GM18499 (cell line): ENCODE results near the gene RETREG1.
"Not testable (repeated sequence)": the region's sequence is repeated elsewhere in the genome, so short reads cannot be mapped to it uniquely, and the experiment has no call there.

Experiments
- ATAC-seq: cut with Tn5 transposase; IDR thresholded peaks from one replicate; pipeline ENCODE4 v1.9.1; 2021; ENCODE audit warnings: moderate number of reproducible peaks; ENCODE audit not compliant: insufficient read depth, unreplicated experiment

Gene RETREG1

GRCh38 chr5:16618138-16618897, 1.5 kb upstream of the RETREG1 start:
- no peak for ATAC-seq

- no peak for ATAC-seq
Observed at GRCh38 chr5:16617274-16617968, 624 bp upstream of the RETREG1 start.

- ATAC-seq, result no peak
Observed at GRCh38 chr5:16615741-16616535, 859 bp downstream of the RETREG1 start.

GRCh38 chr5:16612007-16612406, 4.8 kb downstream of the RETREG1 start:
- no peak for ATAC-seq

GRCh38 chr5:16610896-16611295, 5.9 kb downstream of the RETREG1 start:
- not testable (repeated sequence) for ATAC-seq

GRCh38 chr5:16609412-16609811, 7.4 kb downstream of the RETREG1 start:
- ATAC-seq, result no peak

GRCh38 chr5:16606628-16607027, 10.2 kb downstream of the RETREG1 start:
- ATAC-seq, result no peak

- ATAC-seq, result no peak
Observed at GRCh38 chr5:16603701-16604100, 13.1 kb downstream of the RETREG1 start.

- no peak for ATAC-seq
Observed at GRCh38 chr5:16603295-16603694, 13.5 kb downstream of the RETREG1 start.

GRCh38 chr5:16602182-16602581, 14.6 kb downstream of the RETREG1 start:
- ATAC-seq, result no peak

- no peak for ATAC-seq
Observed at GRCh38 chr5:16600946-16601345, 15.9 kb downstream of the RETREG1 start.

- ATAC-seq, result no peak
Observed at GRCh38 chr5:16600397-16600796, 16.4 kb downstream of the RETREG1 start.

- no peak for ATAC-seq
Observed at GRCh38 chr5:16597946-16598694, 18.7 kb downstream of the RETREG1 start.

- ATAC-seq, result no peak
Observed at GRCh38 chr5:16596581-16596940, 20.2 kb downstream of the RETREG1 start.

GRCh38 chr5:16595881-16596580, 20.8 kb downstream of the RETREG1 start:
- ATAC-seq, result no peak

- ATAC-seq, result no peak
Observed at GRCh38 chr5:16593628-16594027, 23.2 kb downstream of the RETREG1 start.

GRCh38 chr5:16593013-16593412, 23.8 kb downstream of the RETREG1 start:
- ATAC-seq, result no peak

GRCh38 chr5:16592255-16592654, 24.5 kb downstream of the RETREG1 start:
- ATAC-seq, result no peak

GRCh38 chr5:16590685-16591084, 26.1 kb downstream of the RETREG1 start:
- no peak for ATAC-seq

GRCh38 chr5:16589658-16590057, 27.1 kb downstream of the RETREG1 start:
- no peak for ATAC-seq
